ENCODE results near the gene RUNX3.

RUNX3 gene

DNA sequence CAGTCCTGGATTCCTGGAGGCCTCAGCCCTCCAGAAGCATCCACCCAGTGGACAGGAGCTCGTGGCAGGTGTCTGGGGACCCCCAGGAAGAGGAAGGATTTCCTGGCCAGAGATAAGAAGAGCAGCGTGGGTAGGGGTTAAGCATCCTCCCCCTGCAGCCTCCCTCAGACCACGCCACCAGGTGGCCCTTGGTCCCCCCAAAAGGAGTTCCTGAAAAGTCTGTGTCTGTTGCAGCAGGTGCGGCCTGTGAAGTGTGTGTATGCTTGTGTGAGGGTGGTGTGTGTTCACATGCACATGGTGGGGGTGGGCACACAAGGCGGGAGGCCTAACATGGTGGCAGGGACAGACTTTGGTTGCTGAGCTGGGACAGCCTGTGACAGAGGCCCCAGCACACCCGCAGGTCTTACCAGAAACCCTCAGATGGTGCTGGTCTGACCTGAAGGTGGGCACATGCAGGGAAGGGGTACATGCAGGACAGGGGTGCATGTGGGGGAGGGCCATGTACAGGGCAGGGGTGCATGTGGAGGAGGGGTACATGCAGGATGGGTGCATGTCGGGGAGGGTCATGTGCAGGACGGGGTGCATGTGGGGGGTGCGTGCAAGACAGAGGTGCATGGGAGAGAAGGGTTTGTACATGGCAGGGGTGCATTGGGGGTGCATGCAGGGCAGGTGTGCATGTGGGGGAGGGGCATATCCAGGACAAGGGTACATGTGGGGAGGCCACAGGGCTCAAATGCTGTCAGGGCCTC lies 18.2 kb upstream of the RUNX3 start:
- in situ Hi-C loops (cut with MboI; ENCODE audit: low sequenced_read_pairs), result no loop called here

DNA sequence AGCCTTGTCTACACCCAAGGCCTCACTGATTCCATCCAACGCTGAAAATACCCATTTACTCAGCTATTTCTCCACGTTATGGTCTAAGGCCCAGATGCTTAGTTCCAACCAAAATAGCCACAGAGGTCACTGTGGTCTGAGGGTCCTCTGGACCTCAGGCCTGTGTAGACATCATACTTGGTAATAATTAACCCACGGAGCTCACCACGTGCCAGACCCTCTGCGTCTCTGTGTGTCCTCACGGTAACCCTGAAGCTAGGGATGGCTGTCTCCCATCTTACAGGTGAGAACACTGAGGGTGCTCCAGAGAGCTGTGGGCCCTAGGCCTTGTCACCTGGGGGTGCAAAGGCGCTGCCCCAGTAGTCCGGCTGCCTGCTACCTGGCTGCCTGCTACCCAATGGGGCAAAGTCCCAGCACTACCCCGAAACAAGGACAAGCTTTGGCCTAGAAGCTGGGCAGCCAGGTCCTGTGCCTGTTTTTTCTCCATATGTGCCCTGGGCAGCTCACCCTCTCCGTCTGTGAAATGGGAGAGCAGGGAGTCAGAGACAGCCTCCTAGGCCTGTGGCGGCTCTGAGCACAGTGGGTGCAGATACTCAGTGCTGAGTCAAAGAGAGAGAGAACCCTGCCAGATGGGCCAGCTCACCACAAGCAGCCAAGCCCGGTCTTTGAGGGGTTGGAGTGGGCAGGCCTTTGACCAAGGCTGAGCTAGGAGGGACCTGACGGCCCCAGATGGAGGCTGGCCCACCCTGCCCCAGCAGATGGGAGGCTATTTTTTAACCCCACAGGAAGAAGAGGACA lies 17.0 kb upstream of the RUNX3 start:
- in situ Hi-C loops (cut with MboI; ENCODE audit: low sequenced_read_pairs), result no loop called here

DNA sequence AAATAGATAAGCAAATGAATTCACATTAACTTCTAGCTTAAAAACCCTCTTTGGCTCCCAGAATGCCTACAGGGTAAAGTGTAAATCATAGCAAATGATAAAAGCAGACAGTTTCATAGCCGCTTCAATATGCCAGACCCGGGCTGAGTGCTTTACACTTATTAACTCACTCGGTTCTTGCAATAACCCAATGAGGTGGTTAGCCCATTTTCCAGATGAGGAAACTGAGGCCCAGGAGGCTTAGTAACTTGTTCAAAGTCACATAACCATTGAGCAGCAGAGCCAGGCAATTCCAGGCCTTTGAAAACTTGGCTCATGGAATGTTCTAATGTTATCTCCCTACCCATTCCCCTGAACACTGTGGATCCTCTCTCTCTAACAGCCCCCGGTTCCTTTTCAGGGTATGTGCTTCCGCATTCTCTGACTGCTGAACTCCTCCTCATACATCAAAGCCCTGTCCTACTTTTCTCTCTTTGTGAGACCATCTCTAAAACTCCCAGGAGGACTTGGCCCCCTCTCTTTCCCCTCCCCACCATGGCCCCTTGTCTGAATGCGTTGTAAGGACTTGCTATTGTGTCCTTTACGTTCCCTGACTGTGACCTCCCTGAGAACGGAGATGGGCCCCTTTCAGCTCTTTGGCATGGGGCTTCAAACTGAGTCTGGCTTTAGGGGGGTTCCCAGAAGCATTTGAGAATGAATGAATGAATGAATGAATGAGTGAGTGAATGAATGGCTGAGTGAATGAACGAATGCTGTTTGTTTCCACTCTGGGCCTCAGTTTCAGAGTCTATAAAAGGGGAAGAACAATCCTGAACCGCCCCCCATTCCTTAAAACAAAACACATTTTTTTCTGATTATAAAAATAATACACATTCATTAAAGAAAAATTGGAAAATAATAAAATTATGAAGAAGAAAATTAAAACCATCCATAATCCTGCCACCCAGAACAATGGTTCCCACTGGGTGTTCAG lies 15.6 kb upstream of the RUNX3 start:
- in situ Hi-C loops (cut with MboI; ENCODE audit: low sequenced_read_pairs), result no loop called here

DNA sequence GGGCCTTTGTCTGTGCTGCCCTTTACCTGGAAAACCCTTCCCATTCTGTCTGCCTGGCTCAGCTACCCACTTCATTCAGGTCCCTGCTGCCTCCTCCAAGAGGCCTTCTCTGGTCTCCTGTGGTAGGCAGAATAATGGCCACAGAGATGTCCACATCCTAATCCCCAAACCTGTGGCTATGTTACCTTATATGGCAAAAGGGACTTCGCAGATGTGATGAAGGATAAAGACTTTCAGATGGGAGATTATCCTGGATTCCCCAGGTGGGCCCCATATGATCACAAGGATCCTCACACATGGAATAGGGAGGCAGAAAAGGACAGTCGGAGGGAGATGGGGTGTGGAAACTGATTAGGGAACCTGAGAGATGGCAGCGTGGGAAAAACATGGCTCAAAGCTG lies 14.2 kb upstream of the RUNX3 start:
- in situ Hi-C loops (cut with MboI; ENCODE audit: low sequenced_read_pairs), result no loop called here

DNA sequence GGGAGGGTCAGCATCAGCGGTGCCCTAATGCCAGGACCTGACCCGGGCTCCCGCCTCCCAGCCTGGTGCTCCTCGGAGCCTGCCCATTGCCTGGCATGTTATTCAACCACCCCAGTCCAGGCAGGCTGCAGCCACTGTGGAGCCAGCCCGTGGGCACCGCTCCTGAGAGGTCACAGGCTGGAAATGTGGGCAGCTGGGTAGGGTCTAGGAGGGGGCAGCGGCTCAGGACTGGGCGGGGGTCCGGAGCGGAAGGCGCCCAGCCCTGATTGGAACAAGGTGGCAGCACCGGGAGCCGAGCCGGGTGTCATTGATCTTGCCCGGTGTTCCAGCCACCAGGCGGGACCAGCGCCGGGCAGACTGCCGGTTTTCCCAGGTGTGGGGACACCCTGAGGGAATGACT lies 12.7 kb upstream of the RUNX3 start:
- in situ Hi-C loops (cut with MboI; ENCODE audit: low sequenced_read_pairs), result no loop called here

DNA sequence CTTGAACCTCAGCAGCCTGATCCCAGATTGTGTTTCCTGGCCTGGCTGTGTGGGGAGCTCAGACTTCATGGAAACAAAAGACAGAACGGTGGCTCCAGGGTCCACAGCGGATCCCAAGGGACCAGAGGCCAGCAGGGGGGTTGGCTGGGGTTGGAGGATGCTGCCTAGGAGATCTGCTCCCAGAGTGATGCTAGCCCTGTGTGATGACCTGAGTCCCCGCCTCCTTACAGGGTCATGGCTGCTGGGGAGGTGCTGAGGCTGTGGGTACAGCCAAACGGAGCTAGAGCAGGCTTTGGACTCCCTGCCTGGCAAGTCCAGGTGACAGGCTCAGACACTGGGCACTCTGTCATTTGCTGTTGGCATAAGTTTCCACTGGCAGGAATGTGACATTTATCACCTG lies 11.5 kb upstream of the RUNX3 start:
- in situ Hi-C loops (cut with MboI; ENCODE audit: low sequenced_read_pairs), result no loop called here

DNA sequence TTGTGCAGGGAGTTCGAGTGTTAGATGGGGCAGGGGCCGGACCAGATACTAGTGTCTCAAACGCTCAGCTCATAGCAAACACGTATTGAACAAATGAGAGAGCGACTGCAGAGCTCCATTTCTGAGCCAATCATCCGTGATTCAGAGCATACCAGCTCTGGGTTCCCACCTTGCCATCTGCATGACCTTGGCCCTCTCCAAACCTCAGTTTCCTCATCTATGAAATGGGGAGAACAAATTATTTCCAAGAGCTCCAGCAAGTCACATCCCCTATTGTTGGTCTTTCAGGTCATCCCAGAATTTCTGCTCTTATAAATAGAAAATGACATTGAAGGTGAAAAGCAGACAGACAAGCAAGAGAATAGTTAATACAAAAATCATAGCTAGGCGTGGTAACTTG lies 10.2 kb upstream of the RUNX3 start:
- in situ Hi-C loops (cut with MboI; ENCODE audit: low sequenced_read_pairs), result no loop called here

DNA sequence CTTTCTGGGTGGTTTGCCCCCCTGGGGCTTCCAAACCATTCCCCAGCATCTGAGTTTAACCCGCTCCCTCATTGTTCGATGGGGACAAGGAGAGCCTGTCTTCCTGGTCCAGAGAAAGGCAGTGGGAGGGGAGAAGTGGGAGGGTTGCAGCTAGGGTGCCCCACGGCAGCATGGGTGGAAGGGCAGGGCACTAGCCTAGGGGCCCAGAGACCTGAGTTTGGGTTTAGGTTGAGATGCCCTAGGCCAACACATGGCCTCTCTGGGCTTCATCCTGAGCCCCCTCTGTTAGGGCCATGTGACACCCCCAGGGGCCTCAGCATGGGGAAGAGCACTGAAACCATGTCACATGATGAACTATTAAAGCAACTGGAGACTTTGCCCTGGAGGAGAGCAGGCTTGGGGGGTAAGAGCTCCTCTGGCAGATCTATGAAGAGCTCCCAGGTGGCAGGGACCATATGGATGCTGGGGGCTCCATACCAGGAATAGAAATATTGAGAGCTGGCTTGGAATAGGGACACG lies 9.7 kb upstream of the RUNX3 start:
- in situ Hi-C loops (cut with MboI; ENCODE audit: low sequenced_read_pairs), result no loop called here

DNA sequence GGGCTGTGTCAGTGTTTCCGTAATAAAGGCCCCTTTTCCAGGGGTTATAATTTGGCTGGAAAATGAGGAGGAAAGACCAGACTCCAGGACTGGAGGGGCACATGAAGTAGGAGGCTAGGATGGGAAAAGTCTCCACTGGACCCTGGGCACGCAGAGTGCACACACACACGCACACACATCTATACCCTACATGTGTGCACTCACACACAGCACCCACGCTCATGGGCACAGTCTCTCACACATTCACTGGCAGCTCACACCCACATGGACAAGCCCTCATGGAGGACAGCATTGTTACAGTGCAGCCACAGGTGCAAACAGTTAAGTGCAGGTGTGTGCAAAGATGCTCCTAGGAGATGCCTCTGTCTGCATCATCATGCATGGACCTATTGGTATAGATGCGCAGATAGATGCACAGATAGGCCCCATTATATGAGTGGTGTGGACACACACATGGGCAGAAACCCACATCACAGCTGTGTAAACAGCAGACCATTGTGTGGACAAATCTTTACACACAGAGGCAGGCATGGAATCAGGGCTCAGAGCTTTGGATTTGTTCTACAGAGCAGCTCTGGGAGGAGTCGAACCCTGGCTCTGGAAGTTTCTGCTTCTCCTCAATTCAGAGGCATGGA lies 9.1 kb upstream of the RUNX3 start:
- in situ Hi-C loops (cut with MboI; ENCODE audit: low sequenced_read_pairs), result no loop called here

DNA sequence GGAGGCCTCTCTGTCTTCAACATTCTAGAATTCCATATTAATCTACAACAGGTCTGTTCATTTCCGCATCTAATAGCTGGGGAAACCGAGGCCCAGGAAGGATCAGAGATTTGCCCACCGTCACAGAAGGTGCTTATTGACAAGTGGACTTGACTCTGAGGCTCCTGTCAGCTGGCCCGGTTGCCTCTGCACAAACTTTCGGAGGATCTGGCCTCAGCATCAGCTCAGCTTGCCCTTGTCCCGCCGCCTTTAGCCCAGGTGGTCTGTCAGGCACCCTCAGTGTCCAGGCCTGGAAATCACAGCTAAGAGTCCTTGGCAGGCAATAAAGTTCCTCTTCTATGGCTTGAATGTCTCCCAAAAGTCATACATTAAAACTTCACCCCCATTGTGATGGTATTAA lies 8.2 kb upstream of the RUNX3 start:
- in situ Hi-C loops (cut with MboI; ENCODE audit: low sequenced_read_pairs), result no loop called here

DNA sequence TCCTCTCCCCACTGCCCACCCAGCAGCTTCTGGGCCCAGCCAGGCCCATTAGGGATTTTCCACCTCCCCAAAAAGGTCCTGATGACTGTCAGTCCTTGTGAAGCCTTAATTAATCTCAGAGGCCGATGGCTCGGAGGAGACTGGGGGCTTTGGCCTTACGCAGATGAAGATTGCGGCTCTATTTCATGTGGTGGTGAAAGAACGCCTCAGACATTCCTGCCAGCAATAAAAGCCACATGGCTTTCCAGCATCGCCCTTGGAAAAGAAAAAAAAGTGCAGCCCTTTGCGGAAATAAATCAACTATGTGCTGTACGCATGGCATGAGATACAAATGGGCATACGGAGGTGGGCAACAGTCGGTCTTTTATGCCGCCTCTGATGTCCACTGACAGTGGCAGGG lies 6.6 kb upstream of the RUNX3 start:
- in situ Hi-C loops (cut with MboI; ENCODE audit: low sequenced_read_pairs), result no loop called here

DNA sequence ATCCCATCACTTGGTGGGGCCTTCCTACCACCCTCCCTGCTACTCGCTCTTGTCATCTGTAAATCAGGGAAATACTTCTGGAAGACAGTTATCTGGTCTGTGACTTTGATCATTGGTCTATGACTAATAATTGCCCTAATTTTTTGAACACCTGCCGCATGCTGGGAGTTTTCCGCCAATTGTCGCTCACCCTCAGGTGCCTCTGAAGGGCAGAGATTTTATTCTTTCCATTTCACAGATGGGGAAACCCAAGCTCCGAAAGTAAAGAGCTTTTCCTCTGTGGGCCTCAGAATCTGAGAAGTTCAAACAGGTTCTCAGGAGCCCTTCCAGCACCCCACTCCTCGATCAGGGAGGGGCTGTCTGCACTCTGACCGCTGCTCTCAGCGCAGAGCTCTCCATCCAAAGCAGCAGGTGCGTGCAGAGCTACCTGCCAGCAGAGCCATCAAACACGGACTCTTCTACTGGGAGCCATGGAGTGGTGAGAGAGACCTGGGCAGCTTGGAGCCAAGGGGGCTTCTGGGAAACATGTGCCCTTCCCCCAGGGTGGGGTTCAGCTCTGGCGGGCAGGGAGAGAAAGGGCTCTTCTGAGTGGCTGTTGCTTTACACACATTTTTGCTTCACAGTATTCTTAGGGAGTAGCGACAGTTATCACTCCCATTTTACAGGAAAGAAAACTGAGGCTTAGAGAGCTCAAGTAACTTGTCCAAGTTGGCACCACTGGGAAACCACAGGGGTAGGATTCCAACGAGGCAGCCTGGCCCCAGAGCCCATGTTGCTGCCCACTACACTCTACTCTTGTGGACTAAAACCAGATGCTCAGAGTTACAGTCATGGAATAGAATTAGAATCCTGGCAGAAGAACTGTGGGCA lies 5.8 kb upstream of the RUNX3 start:
- in situ Hi-C loops (cut with MboI; ENCODE audit: low sequenced_read_pairs), result no loop called here

DNA sequence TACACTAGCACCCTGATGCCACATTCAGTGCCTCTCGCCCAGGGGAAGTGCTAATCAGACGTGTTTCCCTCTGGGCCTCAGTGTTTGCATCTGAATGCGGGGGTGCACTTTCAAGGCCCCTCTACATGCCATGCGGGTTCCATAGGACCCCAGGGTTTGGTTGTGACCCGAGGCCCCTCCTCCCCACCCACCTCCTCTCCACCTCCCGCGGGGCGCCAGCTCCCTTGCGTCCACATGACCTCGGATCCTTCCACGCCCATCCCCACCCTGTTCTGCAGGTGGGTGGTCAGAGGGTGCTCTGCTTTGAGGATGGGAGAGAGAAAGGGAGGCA lies 5.1 kb upstream of the RUNX3 start:
- in situ Hi-C loops (cut with MboI; ENCODE audit: low sequenced_read_pairs), result no loop called here

DNA sequence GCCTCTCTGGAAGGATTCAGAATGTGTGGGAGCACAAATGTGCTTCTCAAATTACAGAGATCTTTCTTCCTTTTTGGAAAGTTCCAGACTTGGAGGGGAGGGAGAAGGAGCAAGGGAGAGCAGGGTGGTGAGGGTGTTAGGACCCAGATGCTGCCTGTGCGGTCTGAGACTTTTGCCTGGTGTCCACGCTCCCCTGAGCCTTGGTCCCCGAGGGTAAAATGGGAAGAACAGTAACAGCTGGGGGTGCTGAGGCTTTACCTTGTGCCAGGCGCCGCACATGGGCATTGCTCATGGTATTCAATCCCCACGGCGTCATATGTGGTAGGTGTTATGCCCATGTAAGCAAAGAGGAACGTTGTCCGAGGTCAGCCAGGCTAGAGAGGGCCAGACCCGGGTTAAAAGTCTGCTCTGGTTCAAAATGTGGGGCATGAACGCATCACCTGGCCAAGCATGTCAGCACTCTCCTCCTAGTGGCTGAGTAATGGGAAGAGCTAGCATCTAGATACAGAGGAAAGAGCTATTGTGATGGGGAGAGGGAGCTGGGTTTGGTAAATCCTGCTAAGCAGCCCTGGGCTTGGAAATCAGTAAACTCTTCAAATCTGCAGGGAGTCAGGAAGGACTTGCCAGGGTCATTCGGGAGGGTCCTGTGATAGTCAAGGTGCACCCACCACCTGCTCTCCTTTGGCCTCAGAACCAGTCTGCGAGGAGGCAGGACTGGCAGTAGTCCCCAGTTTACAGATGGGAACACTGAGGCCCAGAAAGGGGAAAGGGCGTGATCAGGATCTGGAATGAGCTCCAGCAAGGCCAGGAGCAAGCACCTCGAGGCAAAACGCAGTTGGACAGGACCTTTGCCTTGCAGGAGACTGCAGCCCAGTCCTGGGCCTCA lies 4.5 kb upstream of the RUNX3 start:
- in situ Hi-C loops (cut with MboI; ENCODE audit: low sequenced_read_pairs), result no loop called here

DNA sequence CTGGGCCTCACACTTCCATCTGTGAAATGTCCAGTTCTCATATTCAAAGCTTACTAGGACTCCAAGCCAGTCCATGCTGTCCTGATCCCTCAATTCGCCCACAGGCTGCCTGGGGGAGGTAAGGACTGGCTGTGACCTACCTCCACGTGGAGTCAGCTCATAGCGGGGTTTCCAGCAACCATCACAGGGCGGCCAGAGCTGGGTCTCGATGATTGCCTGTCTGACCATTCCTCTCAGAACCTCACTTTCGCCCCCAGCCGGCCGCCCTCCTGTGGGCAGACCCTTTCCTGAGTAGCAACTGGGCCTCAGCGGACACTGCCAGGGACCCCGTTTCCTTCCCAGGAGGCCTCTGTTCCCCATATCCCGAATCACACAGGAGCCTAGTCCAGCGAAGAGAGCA lies 3.4 kb upstream of the RUNX3 start:
- in situ Hi-C loops (cut with MboI; ENCODE audit: low sequenced_read_pairs), result no loop called here

DNA sequence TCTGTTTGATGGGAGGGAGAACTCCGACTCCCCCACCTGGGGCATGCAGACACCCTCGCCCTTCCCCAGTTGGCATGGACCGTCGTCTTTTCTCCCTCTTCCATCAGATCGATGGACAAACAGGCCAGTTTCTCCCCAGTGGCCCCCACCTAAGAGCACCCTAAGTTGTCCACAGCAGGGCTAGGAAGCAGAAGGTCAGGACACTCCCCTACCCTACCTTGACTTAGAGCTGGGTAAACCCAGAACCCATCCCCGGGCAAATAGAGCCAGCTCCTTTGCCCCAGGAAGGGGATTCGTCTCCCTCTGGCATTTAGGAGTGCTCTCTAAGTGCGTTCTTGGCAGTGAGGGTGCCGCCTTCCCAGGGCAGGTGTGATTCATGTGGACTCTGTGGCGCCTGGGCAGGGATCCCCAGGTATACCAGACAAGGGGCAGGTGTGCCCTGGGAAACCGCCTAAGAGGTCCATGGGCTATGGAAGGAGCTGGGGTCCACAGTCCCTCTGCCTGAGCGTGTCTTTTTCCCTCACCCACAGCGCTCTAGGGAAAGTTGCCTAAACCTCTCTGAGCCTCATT lies 2.7 kb upstream of the RUNX3 start:
- in situ Hi-C loops (cut with MboI; ENCODE audit: low sequenced_read_pairs), result no loop called here

DNA sequence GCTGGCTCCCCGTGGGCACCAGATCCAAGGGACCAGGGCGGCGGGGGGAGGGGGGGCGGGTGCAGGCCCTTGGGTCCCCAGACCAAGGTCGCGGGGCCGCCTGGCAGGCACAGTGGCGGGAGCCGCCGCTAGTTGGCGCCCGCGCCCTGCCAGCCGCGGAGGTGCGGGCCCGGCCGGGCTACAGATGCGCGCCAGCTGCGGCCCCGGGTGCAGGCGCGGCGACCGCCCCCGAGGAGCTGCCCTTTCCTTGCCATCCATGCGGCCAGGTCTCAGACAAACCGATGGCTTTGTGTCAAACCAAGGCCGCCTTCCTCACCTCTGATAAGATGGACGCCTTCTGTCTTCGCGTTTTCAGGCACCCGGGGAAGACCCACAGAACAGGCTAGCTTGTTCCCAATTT lies 2.2 kb upstream of the RUNX3 start:
- in situ Hi-C loops (cut with MboI; ENCODE audit: low sequenced_read_pairs), result no loop called here

DNA sequence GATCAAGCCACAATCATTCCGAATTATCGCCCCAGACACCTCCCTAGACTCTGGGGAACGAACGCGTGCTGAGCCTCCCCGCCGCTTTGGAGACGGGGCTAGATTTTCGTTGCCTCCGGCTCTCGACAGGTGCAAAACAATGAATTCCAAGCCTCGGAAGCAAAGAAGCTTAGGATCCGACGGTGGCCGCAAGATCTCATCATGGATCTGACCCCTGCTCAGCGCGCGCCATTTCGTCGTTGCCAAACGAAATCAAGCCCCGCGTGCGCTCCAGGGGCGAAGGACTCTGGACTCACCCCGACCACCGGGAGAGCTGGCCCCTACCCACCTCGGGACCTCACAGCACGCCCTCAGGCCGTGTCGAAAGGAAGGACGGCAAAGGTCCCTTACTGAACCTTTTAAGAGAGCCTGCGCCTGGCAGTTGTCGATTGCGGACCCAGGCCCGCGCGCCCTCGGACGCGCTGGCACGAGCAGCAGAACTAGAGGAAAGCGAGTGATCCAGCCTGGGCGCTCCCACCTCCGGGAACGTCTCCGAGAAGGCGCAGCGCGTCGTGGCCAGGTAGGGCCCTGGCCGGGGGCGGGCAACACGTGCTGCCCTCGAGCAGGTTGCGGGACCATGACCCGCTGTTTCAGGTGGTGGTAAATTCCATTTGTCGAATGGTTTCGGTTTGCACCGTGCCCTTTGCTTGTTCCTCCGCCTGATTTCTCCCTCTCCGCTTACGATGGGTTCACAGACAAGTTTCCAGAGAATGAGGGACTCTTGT lies 1.6 kb upstream of the RUNX3 start:
- in situ Hi-C loops (cut with MboI; ENCODE audit: low sequenced_read_pairs), result no loop called here

Measured in hTERT RPE-1 (cell line).